HG03457 (cell line): ENCODE results near the gene ZNF497.

Experiments
- ATAC-seq: cut with Tn5 transposase; IDR thresholded peaks from one replicate; pipeline ENCODE4 v1.9.1; 2021; ENCODE audit warnings: moderate number of reproducible peaks; ENCODE audit not compliant: unreplicated experiment

Gene ZNF497

GRCh38 chr19:58368561-58369360 lies 6.2 kb upstream of the ZNF497 start:
- ATAC-seq: no peak

DNA sequence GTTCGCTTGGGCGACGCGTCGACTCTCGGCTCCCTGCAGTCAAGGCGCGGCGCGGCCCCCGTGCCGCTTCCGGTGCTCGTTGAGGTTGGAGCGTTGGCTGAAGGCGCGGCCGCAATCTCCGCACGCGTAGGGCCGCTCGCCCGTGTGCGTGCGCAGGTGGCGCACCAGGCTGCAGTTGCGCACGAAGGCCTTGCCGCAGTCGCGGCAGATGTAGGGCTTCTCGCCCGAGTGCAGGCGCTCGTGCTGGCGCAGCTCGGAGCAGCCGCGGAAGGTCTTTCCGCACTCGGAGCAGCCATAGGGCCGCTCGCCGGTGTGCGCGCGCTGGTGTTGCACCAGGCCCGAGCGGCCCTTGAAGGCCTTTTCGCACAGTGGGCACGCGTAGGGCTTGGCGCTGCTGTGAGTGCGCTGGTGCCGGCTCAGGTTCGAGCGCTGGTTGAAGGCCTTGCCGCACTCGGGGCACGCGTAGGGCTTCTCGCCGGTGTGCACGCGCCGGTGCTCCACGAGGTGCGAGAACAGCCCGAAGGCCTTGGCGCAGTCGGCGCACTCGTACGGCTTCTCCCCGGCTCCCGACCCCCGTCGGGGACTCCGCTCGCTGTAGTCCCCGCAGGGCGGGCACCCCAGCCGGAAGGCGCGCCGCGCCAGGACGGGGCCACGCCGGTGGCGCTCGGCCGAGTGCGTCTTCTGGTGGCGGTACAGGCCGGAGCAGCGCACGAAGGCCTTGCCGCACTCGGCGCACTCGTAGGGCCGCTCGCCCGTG lies 5.3 kb upstream of the ZNF497 start:
- ATAC-seq: no peak

DNA sequence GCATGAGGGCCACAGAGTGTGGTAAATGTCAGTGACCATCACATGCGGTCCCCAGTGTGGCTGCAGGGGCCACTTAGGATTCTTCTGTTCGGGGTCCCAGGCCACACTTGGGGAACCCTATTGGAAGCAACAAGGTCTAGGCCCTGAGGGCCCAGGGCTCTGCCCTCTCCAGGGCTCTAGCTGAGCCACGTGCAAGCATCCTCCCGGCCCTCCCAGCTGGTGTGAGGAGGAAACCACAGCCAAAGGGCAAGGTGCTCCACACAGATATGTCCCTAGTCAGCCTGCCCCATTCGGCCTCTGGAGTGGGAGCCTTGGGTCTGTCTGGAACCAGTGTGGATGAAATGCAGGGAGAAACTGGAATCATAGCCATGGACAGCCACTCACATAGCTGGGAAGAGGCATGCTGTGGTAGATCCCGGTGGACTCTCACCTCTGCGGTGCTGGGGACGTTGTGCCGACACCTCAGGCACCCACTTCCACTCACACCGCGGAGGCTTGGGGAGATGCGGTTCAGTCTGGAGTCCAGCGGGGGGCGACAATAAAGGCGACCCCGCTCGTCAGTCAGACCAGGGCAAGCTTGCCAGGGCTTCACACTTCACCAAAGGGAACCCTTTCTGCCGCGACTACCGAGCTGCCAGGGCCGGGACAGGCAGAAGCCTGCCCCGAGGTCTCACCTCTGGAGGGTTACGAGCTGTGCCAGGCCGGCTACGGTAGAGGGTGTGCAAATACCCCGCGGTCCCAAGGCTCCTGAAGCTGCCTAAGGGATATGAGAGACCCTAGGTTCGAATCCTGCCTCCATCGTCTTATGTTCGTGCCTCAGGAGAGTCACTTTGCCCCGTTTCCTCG lies 4.3 kb upstream of the ZNF497 start:
- ATAC-seq: no peak

DNA sequence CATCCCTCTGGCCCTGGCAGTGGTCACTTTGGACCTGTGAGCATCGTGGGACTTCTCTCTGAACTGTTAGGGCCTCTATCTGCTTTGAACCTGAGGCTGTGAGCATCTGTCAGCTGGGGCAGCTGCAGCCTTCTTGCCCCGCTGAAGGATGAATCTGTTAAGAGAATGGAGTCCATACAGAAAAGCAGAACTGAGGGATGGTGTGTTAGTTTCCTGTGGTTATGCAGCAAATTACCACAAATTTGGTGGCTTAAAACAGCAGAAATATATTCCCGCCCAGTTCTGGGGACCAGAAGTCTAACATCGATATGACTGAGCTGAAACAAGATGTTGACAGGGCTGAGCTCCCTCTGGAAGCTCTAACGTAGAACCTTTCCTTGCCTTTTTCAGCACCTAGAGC lies 1.6 kb upstream of the ZNF497 start:
- no peak for ATAC-seq

DNA sequence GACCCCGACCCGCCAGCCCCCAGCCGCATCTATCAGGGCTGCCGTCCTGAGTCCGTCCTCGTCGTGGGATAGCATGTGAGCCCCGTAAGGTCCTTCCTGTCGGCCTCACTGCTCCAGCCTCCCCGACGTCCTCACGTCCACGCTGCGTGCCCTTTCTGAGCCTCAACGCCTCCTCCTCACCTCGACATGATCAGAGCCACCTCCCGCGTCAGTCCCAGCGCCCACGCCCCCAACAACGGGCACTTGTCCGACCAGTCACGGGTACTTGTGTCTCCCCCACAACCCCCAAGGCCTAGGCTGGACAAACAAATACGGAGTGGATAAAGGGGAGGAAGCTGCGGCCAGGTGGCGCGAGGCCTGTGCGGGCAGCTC lies 665 bp downstream of the ZNF497 start:
- no peak for ATAC-seq

DNA sequence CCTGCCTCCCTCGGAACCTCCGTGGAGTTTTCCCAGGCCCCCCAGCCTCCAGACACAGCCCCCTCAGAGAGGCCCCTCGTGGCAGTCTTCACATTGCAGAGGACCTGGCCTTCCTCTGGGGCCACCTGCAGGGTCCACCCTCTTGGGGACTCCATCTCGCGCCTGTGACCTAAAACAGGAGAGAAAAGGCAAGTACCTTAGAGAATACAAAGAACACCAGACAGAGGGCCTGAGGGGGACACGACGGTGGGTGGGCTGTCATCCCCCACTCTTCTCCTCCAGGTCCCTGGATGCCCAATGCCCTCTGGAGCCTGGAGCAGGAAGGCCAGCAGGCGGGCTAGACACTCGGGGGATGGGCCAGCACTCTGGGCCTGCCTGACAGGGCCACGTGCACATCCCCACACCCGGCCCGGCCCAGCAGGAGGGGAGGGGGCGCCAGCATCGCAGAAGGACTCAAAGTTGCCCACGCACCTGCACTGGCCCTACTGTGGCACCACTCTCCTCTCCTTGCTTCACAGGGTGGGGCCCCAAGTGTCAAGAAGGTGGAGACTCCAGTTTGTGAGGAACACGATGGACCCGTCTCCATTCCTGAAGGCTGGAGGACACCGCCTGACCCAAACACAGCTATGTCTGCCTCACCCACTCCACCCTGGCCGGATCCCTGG lies 4.9 kb downstream of the ZNF497 start:
- ATAC-seq: no peak

DNA sequence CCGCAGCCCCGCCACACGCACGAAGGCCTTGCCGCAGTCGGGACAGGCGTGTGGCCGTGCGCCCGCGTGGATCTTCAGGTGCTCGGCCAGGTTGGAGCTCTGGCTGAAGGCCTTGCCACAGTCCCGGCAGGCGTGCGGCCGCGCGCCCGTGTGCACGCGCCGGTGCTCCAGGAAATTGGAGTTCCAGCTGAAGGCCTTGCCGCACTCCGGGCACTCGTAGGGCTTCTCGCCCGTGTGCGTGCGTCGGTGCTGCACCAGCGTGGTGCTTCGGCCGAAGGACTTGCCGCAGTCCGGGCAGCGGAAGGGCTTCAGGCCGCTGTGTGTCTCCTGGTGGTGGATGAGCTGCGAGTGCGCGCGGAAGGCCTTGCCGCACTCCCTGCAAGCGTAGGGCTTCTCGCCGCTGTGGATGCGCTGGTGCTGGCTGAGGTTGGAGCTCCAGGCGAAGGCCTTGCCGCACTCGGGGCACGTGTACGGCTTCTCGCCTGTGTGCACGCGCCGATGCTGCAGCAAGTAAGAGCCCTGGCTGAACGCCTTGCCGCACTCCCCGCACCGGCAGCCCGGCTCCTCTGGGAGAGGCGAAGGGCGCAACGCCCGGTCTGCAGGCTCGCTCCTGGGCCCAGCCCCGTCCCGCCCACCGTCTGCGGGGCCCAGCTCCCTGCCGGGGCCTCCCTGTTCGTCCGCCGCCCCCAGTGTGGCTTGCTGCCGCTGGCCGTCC lies 5.6 kb downstream of the ZNF497 start:
- no peak for ATAC-seq

- ATAC-seq: no peak
Observed at GRCh38 chr19:58355908-58356765, 6.4 kb downstream of the ZNF497 start.

DNA sequence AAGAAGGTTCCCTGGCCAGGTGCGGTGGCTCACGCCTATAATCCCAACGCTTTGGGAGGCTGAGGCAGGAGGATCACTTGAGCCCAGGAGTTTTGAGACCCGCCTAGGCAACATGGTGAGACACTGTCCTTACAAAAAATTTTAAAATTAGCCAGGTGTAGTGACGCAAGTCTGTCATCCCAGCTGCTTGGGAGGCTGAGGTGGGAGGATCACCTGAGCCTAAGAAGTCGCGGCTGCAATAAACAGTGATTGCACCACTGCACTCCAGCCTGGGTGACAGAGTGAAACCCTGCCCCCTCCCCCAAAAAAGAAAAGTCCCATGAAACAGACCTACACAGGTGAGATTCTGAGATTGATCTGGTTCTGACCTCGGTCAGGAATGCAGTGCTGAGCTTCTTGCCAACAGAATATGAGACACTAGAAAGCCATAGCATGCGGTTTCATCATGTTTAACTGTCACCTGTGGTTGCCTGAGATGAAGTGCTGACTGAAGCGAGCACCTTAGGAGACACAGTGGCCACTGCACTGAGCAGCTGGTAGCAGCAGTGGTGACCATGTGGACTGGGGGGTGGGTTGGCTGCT lies 7.2 kb downstream of the ZNF497 start:
- ATAC-seq: no peak

- no peak for ATAC-seq
Observed at GRCh38 chr19:58354478-58355030, 8.0 kb downstream of the ZNF497 start.

- ATAC-seq: no peak
Observed at GRCh38 chr19:58353717-58354477, 8.7 kb downstream of the ZNF497 start.

- no peak for ATAC-seq
Observed at GRCh38 chr19:58352760-58353671, 9.5 kb downstream of the ZNF497 start, which contains the start of gene A1BG. TSS of gene A1BG (minus strand) at chr19:58353492. CDS start at chr19:58353437, 55 bp downstream.

DNA sequence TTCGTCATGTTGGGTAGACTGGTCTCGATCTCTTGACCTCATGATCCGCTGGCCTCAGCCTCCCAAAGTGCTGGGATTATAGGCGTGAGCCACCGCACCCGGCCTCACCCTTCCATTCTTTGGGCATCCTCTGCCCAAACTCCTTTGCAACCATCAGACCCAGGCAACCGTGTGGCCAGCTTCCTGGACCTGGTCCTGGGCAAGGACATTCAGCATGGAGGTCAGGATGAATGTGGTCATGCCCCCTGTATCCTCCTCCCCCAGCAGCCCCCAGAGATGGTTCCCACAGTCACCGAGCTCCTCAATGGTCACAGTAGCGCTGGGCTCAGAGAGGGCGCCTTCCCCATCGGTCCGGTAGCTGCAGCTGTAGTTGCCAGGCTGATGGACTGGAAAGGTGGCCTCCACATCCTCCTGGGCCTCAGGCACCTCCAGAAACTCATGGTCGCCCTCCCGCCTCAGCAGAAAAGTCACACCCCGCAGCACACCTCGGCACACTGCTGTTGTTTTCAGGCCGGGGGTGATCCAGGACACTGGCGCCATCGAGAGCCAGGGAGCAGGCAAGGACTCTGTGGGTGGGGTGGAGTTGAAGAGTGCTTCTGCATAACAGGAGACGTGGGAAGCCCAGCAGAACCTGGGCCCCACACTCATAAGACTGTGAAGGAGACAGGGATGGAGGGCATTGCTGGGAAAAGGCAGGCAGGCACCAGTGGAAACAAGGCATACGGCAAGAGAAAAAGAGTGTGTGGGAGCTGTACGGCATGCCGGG lies 10.4 kb downstream of the ZNF497 start:
- no peak for ATAC-seq

DNA sequence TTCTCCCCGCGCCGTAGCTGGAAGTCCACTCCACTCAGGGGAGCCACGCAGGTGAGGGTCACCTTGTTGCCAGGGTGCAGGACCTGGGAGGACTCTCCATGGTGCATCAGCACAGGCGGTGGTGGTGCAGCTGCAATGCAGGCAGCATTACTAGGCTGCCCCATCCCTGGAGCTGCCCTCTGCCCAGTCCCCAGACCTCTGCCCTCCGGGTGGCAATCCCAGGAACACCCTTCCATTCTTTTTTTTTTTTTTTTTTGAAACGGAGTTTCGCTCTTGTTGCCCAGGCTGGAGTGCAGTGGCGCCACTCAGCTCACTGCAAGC lies 11.0 kb downstream of the ZNF497 start:
- no peak for ATAC-seq

DNA sequence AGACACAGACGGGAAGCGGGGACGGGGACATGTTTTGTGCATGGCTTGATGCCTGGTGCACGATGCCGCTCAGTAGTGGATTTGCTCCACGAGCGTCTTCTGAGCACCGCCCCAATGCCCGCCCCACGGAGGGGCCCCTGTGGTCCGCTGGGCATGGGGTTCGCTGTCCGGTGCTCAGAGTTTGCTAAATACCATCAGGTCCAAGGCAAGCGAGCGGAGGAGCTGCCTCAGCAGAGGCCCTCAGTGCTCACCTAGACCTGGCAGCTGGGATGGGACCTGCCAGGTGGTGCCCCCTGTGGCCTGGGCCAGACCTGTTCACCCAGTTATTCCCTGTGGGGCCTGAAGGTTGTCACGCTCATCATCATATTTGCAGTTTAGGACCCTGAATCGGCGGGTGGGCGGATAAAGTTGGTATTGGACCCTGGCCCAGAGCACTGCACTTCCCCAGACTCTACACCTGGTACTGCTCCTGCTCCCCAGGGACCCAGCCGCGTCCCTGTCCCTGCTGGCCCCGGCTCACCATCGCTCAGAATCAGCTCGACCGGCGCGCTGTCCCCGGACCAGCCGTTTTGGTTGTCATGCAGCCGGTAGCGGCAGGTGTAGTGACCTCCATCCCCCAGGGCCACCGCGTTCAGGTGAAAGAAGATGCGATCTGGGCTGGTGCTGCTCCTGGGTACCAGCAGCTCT lies 11.5 kb downstream of the ZNF497 start:
- ATAC-seq: no peak
